ENCODE data around the gene SCUBE2. TPM values are rescaled to one million over a fixed set of nuclear protein-coding genes. Genes with fewer than 3 reads are reported as not detected.
A peak's percentile ranks its signal among the peaks of the same experiment; 100 is the strongest.

The SCUBE2 gene
- total RNA-seq, 1 experiment from 2014 or later, result 0.18 TPM

- Histone ChIP-seq H3K4me2 (ENCODE audit: low read length) (no peak overlapping the region), H3K4me3 (ENCODE audit: low read length) (no peak overlapping the region), H2AFZ (ENCODE audit: low read length) (no peak overlapping the region), H3K79me2 (ENCODE audit: low read length) (no peaks in the 10 kb centered on the region), H4K20me1 (ENCODE audit: low read length) (no peaks in the 10 kb centered on the region), H3K4me1 (ENCODE audit: insufficient read depth, low read length) (no peaks in the 10 kb centered on the region), H3K9me3 (ENCODE audit: low read length) (no peaks in the 10 kb centered on the region), H3K9ac (ENCODE audit: low read length) (no peak overlapping the region), H3K27ac (ENCODE audit: low read length) (no peak overlapping the region), H3K27me3 (ENCODE audit: low read length) (no peaks in the 10 kb centered on the region), H3K36me3 (ENCODE audit: low read depth, low read length) (no peaks in the 10 kb centered on the region), H3F3A (ENCODE audit: low read length, unreplicated experiment) (no peaks in the 10 kb centered on the region), H3K9me2 (replicated peaks; ENCODE audit: low read length) (no peaks in the 10 kb centered on the region)
- no peak for TF ChIP-seq EZH2phosphoT487 (IDR thresholded peaks at IDR 0.05; ENCODE audit: borderline replicate concordance, low read length)
- TF ChIP-seq CTCF (conservative IDR thresholded peaks at IDR 0.05; ENCODE audit: low read depth, low read length), result no peak
- TF ChIP-seq EZH2 (IDR thresholded peaks at IDR 0.05; ENCODE audit: low read length, unreplicated experiment), result no peak
- BruUV-seq (replicated peaks), result no TSS peak
- DNase-seq, result no peak
- ChIA-PET CTCF (no interaction called here), POLR2A (ENCODE audit: unreplicated experiment) (no interaction called here)
- intact Hi-C loops (cut with micrococcal nuclease), result no loop called here
- peak; percentile 64 for ATAC-seq
These were observed 62.0 kb downstream of the SCUBE2 start for GRCh38 chr11:9029422-9029821.

GRCh38 chr11:9028581-9028980 lies 62.8 kb downstream of the SCUBE2 start:
- H3K36me3 ChIP-seq (ENCODE audit: low read depth, low read length), result no peaks in the 10 kb centered on the region
- intact Hi-C loops (cut with micrococcal nuclease), result no loop called here
- no peak for ATAC-seq
- no TSS peak for BruUV-seq (replicated peaks)
- no peaks in the 10 kb centered on the region for H3K9me2 ChIP-seq (replicated peaks; ENCODE audit: low read length)
- H3K79me2 ChIP-seq (ENCODE audit: low read length), result no peaks in the 10 kb centered on the region
- no peaks in the 10 kb centered on the region for H3K27me3 ChIP-seq (ENCODE audit: low read length)
- no peak for TF ChIP-seq CTCF (conservative IDR thresholded peaks at IDR 0.05; ENCODE audit: low read depth, low read length)
- no peak for TF ChIP-seq EZH2 (IDR thresholded peaks at IDR 0.05; ENCODE audit: low read length, unreplicated experiment)
- no peak for TF ChIP-seq EZH2phosphoT487 (IDR thresholded peaks at IDR 0.05; ENCODE audit: borderline replicate concordance, low read length)
- H3K27ac ChIP-seq (ENCODE audit: low read length), result no peak overlapping the region
- no peak overlapping the region for H3K9ac ChIP-seq (ENCODE audit: low read length)
- H3K4me2 ChIP-seq (ENCODE audit: low read length), result no peak overlapping the region
- H3K4me3 ChIP-seq (ENCODE audit: low read length), result no peak overlapping the region
- DNase-seq, result no peak
- no peaks in the 10 kb centered on the region for H3F3A ChIP-seq (ENCODE audit: low read length, unreplicated experiment)
- ChIA-PET POLR2A (ENCODE audit: unreplicated experiment) (no interaction called here), CTCF (no interaction called here)
- H3K9me3 ChIP-seq (ENCODE audit: low read length), result no peaks in the 10 kb centered on the region
- H3K4me1 ChIP-seq (ENCODE audit: insufficient read depth, low read length), result no peaks in the 10 kb centered on the region
- H4K20me1 ChIP-seq (ENCODE audit: low read length), result no peaks in the 10 kb centered on the region
- no peak overlapping the region for H2AFZ ChIP-seq (ENCODE audit: low read length)

- TF ChIP-seq EZH2phosphoT487 (IDR thresholded peaks at IDR 0.05; ENCODE audit: borderline replicate concordance, low read length) (no peak), EZH2 (IDR thresholded peaks at IDR 0.05; ENCODE audit: low read length, unreplicated experiment) (no peak), CTCF (conservative IDR thresholded peaks at IDR 0.05; ENCODE audit: low read depth, low read length) (no peak)
- Histone ChIP-seq H3K27me3 (ENCODE audit: low read length) (no peaks in the 10 kb centered on the region), H3K27ac (ENCODE audit: low read length) (no peak overlapping the region), H3K79me2 (ENCODE audit: low read length) (no peaks in the 10 kb centered on the region), H2AFZ (ENCODE audit: low read length) (no peak overlapping the region), H3F3A (ENCODE audit: low read length, unreplicated experiment) (no peaks in the 10 kb centered on the region), H3K4me2 (ENCODE audit: low read length) (no peak overlapping the region), H3K4me3 (ENCODE audit: low read length) (no peak overlapping the region), H3K9ac (ENCODE audit: low read length) (no peak overlapping the region), H3K36me3 (ENCODE audit: low read depth, low read length) (no peaks in the 10 kb centered on the region), H3K9me3 (ENCODE audit: low read length) (no peaks in the 10 kb centered on the region), H4K20me1 (ENCODE audit: low read length) (no peaks in the 10 kb centered on the region), H3K4me1 (ENCODE audit: insufficient read depth, low read length) (no peaks in the 10 kb centered on the region), H3K9me2 (replicated peaks; ENCODE audit: low read length) (no peaks in the 10 kb centered on the region)
- ATAC-seq, result no peak
- BruUV-seq (replicated peaks), result no TSS peak
- intact Hi-C loops (cut with micrococcal nuclease), result no loop called here
- ChIA-PET CTCF (no interaction called here), POLR2A (ENCODE audit: unreplicated experiment) (no interaction called here)
- DNase-seq, result no peak
These were observed 66.1 kb downstream of the SCUBE2 start for GRCh38 chr11:9025101-9025850.

All from PC-3 (cell line).